GM13976 (cell line): ENCODE data around the gene TP63.

ENCODE experiments used
- DNase-seq: peaks from one replicate; pipeline ENCODE4 v3.0.0; 2012; ENCODE audit warnings: low spot score
- CTCF ChIP-seq: IDR thresholded peaks from 2 replicates; pipeline ENCODE4 v1.5.1; 2012; ENCODE audit warnings: borderline replicate concordance, mild to moderate bottlenecking; ENCODE audit not compliant: insufficient read depth; ENCODE audit errors: extremely low read depth, missing control alignments, control extremely low read depth
- in situ Hi-C: fragments of 300-500 bp; cut with MboI; formaldehyde crosslinking; loops from one replicate; pipeline ENCODE4 v1.12.0; 2022; ENCODE audit warnings: low sequenced_read_pairs, mixed read lengths, inconsistent platforms; ENCODE audit not compliant: unreplicated experiment

TP63 gene

GRCh38 chr3:189776149-189776824 is 145.1 kb downstream of the TP63 start:
- in situ Hi-C loops = no loop called here
- DNase-seq = no peak
- TF ChIP-seq CTCF = no peak

DNA sequence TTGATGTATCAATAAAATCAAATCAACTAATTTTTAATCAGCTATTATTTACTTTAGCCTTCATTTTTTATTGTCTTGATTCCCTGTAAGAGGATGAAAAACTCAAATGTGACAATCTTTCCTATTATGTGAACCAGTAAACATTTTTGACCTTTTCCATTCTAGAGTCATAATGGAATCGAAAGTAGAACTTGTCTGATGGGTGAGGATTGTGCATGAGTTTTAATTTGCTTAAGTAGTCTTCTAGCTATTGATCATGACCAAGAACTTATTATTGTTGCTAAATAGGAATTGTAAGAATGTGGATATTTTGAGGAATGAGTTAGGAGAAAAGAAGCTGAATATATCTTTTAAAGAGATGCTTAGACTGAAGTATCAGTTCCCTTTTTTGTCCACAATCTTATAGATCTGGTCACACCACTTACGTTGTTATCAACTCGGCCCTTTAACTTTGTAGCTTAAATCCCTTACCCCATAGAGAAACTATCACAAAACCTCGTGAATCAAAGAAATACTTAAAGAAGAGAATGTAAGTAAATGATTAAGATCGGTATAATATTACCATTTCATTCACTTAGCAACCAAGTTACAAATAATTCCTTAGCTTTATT is 147.3 kb downstream of the TP63 start:
- no peak for DNase-seq
- no peak for TF ChIP-seq CTCF
- in situ Hi-C loops = no loop called here

DNA sequence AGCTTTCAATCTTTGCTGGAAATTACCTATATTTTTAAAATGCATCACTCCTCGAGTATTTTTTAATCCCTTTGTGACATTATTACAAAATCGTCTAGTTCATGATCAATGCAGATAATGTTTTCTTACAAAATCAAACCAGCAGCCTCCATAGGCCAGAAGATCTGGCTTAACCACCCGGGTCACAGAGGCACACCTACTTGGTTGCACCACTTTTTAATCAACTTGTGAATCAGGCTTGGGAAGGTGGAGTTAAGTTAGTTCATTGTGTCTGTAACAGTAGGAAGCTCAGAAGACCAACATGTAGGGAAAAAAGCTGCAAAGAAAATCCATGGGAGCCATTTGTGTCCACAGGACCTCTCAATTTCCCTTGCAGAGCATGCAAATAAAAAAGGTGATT is 148.0 kb downstream of the TP63 start:
- in situ Hi-C loops = no loop called here
- TF ChIP-seq CTCF = no peak
- DNase-seq = no peak

- in situ Hi-C loops = no loop called here
- TF ChIP-seq CTCF = no peak
- DNase-seq = no peak
Observed at GRCh38 chr3:189780546-189781270, 149.5 kb downstream of the TP63 start.

GRCh38 chr3:189781415-189781814 is 150.2 kb downstream of the TP63 start:
- DNase-seq = no peak
- in situ Hi-C loops = no loop called here
- TF ChIP-seq CTCF = no peak

DNA sequence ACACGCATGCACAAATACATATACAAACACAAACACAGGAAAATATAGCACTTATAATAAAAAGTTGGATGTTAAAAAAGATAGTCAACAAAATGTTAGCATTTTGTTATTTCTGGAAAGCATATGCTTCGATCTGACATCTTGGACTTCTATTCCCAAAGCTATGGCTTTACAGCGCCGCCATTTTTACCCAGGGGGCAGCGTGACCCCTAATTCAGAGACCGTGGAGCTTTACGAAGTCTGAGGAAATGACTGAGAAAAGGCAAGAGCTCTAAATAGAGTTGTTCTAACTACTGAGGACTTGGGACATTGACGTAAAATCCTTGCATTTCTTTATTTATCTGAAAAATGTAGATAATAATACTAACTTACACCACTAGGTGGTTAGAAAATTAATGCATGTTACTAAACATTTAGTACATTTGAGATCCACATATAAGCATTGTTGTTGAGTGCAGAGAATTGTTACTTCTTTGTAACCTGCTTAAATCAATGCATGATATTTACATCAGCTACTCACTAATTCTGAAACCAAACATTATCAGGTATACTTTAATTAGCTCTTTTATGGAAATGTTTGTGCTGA is 155.4 kb downstream of the TP63 start:
- DNase-seq = no peak
- in situ Hi-C loops = no loop called here
- no peak for TF ChIP-seq CTCF
